ENCODE data around the gene GAD2.

DNA sequence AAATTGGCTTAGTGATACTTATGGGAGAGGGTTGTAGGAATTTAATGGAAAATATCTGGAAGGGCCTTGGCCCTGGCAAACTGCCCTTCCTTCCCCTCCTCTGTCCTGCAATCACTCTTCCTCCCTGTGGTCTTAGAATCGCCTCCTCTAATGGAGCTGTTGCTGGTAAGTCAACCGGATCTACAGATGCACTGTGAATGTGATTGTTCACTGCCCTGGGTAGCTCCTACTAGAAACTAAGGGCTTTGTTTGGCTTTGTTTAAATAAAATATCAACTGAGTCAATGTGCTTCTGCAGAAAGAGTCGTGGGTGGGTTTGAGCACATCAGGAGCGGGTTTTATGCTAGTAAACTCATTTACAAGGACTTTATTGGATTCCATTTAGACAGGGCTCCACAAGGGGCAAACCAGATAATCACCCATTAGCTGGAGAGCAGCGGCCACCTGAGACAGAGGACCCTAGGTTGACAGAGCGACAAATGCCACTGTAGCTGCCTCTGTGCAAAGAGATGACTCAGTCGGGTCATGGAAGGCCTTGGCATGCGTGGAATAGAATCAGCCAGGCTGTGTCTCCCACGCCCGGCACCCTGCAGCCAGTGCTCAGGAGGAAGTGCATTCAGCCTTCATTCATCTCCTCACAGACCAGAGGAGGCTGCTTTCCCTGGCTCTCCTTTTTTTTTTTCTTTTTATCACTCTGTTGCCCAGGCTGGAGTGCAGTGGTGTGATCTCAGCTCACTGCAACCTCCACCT lies 97.9 kb downstream of the GAD2 start:
- TF ChIP-seq, protein P1, sequence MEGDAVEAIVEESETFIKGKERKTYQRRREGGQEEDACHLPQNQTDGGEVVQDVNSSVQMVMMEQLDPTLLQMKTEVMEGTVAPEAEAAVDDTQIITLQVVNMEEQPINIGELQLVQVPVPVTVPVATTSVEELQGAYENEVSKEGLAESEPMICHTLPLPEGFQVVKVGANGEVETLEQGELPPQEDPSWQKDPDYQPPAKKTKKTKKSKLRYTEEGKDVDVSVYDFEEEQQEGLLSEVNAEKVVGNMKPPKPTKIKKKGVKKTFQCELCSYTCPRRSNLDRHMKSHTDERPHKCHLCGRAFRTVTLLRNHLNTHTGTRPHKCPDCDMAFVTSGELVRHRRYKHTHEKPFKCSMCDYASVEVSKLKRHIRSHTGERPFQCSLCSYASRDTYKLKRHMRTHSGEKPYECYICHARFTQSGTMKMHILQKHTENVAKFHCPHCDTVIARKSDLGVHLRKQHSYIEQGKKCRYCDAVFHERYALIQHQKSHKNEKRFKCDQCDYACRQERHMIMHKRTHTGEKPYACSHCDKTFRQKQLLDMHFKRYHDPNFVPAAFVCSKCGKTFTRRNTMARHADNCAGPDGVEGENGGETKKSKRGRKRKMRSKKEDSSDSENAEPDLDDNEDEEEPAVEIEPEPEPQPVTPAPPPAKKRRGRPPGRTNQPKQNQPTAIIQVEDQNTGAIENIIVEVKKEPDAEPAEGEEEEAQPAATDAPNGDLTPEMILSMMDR (IDR thresholded peaks at IDR 0.05), result no peak
- TF ChIP-seq EZH2phosphoT487 (IDR thresholded peaks at IDR 0.05), result no peak
